ENCODE results near the gene MST1. TPM values are rescaled to one million over a fixed set of nuclear protein-coding genes. Genes with fewer than 3 reads are reported as not detected.

The MST1 gene
- total RNA-seq, 1 experiment from 2014 or later: 15.4 TPM

- Mint-ChIP-seq H3K27ac (ENCODE audit: unreplicated experiment) (no peak overlapping the region), H3K36me3 (ENCODE audit: insufficient read depth, unreplicated experiment) (peaks cover 23% of the 10 kb centered on the region), H3K9me3 (ENCODE audit: unreplicated experiment) (no peaks in the 10 kb centered on the region), H3K27me3 (ENCODE audit: insufficient read depth, unreplicated experiment) (no peaks in the 10 kb centered on the region), H3K4me3 (ENCODE audit: unreplicated experiment) (no peak overlapping the region), H3K4me1 (ENCODE audit: low read depth, unreplicated experiment) (peaks cover 35% of the 10 kb centered on the region)
- no TSS peak for BruUV-seq (replicated peaks)
- Histone ChIP-seq H3K27me3 (replicated peaks; ENCODE audit: control insufficient read depth, insufficient read depth, low read length) (no peaks in the 10 kb centered on the region), H3K36me3 (ENCODE audit: control insufficient read depth, insufficient read depth, low read length) (no peaks in the 10 kb centered on the region), H3K4me3 (ENCODE audit: low read depth, low read length) (no peak overlapping the region), H3K9me3 (no peaks in the 10 kb centered on the region), H3K4me1 (peaks cover 28% of the 10 kb centered on the region)
- DNase-seq: no peak
- no peak for TF ChIP-seq CTCF (IDR thresholded peaks at IDR 0.05; ENCODE audit: insufficient read depth in 1 of 2, low read depth in 1 of 2, low read length in 1 of 2, severe bottlenecking in 1 of 2, unreplicated experiment in 1 of 2)
- intact Hi-C loops (cut with micrococcal nuclease; ENCODE audit: unreplicated experiment): no loop called here
- POLR2A ChIA-PET: interaction anchor here (0.8 kb wide), 1 partner anchor 129 kb away, joined by 3 read pairs; no protein-coding TSS in a partner anchor
- CTCF ChIA-PET: interaction anchor here (1.8 kb wide), 1 partner anchor 130 kb away, joined by 20 read pairs; no protein-coding TSS in a partner anchor
Measured at GRCh38 chr3:49669352-49669751, 19.9 kb downstream of the MST1 start.

GRCh38 chr3:49668861-49669260 lies 20.4 kb downstream of the MST1 start:
- H3K9me3 Mint-ChIP-seq (ENCODE audit: unreplicated experiment): no peaks in the 10 kb centered on the region
- Histone ChIP-seq H3K36me3 (ENCODE audit: control insufficient read depth, insufficient read depth, low read length) (no peaks in the 10 kb centered on the region), H3K9me3 (no peaks in the 10 kb centered on the region), H3K4me3 (ENCODE audit: low read depth, low read length) (no peak overlapping the region), H3K4me1 (peaks cover 28% of the 10 kb centered on the region), H3K27me3 (replicated peaks; ENCODE audit: control insufficient read depth, insufficient read depth, low read length) (no peaks in the 10 kb centered on the region)
- H3K4me3 Mint-ChIP-seq (ENCODE audit: unreplicated experiment): peak overlapping the region; percentile 34
- TF ChIP-seq CTCF (IDR thresholded peaks at IDR 0.05; ENCODE audit: insufficient read depth in 1 of 2, low read depth in 1 of 2, low read length in 1 of 2, severe bottlenecking in 1 of 2, unreplicated experiment in 1 of 2): no peak
- no peak overlapping the region for H3K27ac Mint-ChIP-seq (ENCODE audit: unreplicated experiment)
- no peak for DNase-seq
- peaks cover 18% of the 10 kb centered on the region for H3K36me3 Mint-ChIP-seq (ENCODE audit: insufficient read depth, unreplicated experiment)
- H3K4me1 Mint-ChIP-seq (ENCODE audit: low read depth, unreplicated experiment): peaks cover 35% of the 10 kb centered on the region
- no TSS peak for BruUV-seq (replicated peaks)
- ChIA-PET CTCF (interaction anchor here (1.8 kb wide), 1 partner anchor 129 kb away, joined by 20 read pairs; no protein-coding TSS in a partner anchor), POLR2A (no interaction called here)
- no peaks in the 10 kb centered on the region for H3K27me3 Mint-ChIP-seq (ENCODE audit: insufficient read depth, unreplicated experiment)
- intact Hi-C loops (cut with micrococcal nuclease; ENCODE audit: unreplicated experiment): no loop called here

DNA sequence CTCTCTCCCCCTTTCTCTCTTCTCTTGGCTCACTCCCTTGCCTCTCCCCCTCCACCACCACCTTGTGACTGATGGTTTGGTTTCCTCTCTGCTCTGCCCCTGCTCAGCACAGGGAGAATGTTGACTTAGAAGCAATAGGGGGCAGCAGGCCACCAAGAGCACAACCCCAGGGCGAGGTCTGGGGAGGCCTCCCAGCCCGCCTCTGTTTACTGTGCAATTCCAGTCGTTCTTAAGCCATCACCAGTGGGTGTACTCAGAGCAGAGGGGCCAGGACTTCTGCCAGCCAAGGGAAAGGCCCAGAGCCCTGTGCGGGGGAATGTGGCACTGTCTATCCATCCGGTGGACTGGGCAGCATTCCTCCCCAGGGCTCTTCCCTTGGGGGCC lies 20.9 kb downstream of the MST1 start:
- no peaks in the 10 kb centered on the region for H3K36me3 ChIP-seq (ENCODE audit: control insufficient read depth, insufficient read depth, low read length)
- Mint-ChIP-seq H3K36me3 (ENCODE audit: insufficient read depth, unreplicated experiment) (peaks cover 13% of the 10 kb centered on the region), H3K4me3 (ENCODE audit: unreplicated experiment) (no peak overlapping the region), H3K27me3 (ENCODE audit: insufficient read depth, unreplicated experiment) (no peaks in the 10 kb centered on the region), H3K27ac (ENCODE audit: unreplicated experiment) (no peak overlapping the region), H3K9me3 (ENCODE audit: unreplicated experiment) (no peaks in the 10 kb centered on the region), H3K4me1 (ENCODE audit: low read depth, unreplicated experiment) (peaks cover 35% of the 10 kb centered on the region)
- no peak overlapping the region for H3K4me3 ChIP-seq (ENCODE audit: low read depth, low read length)
- POLR2A ChIA-PET: no interaction called here
- H3K9me3 ChIP-seq: no peaks in the 10 kb centered on the region
- no TSS peak for BruUV-seq (replicated peaks)
- CTCF ChIA-PET: interaction anchor here (1.8 kb wide), 1 partner anchor 129 kb away, joined by 20 read pairs; no protein-coding TSS in a partner anchor
- peaks cover 28% of the 10 kb centered on the region for H3K4me1 ChIP-seq
- intact Hi-C loops (cut with micrococcal nuclease; ENCODE audit: unreplicated experiment): no loop called here
- DNase-seq: peak; percentile 43 to 59
- H3K27me3 ChIP-seq (replicated peaks; ENCODE audit: control insufficient read depth, insufficient read depth, low read length): no peaks in the 10 kb centered on the region
- no peak for TF ChIP-seq CTCF (IDR thresholded peaks at IDR 0.05; ENCODE audit: insufficient read depth in 1 of 2, low read depth in 1 of 2, low read length in 1 of 2, severe bottlenecking in 1 of 2, unreplicated experiment in 1 of 2)

Measured in Caco-2 (cell line).